ENCODE data around the gene ANGPTL3. TPM values are rescaled to one million over a fixed set of nuclear protein-coding genes. Genes with fewer than 3 reads are reported as not detected.

The ANGPTL3 gene
- total and polyA plus RNA-seq, 2 of the 8 experiments (the other 6 are each of a cell fraction or from before 2014, with no cell fraction given) = not detected

- H3K4me1 ChIP-seq (replicated peaks in 1 of 4; ENCODE audit: control insufficient read depth in 3 of 4, insufficient read depth in 4 of 4, low read length in 3 of 4) = no peaks in the 10 kb centered on the region
- POLR2A ChIA-PET (ENCODE audit: partially characterized antibody) = no interaction called here
- no peak for FAIRE-seq
- no peak overlapping the region for H3K4ac ChIP-seq (replicated peaks; ENCODE audit: insufficient read length, low read depth, low read length)
- no peak overlapping the region for H2AFZ ChIP-seq (ENCODE audit: low read length)
- no peak overlapping the region for H4K8ac ChIP-seq (ENCODE audit: extremely low read depth, insufficient read depth, low read length)
- no peak overlapping the region for H3K4me2 ChIP-seq (ENCODE audit: insufficient read depth in 1 of 2, low read depth in 2 of 2, low read length in 2 of 2)
- no peak overlapping the region for H2BK120ac ChIP-seq (replicated peaks; ENCODE audit: low read depth, low read length)
- H4K20me1 ChIP-seq (replicated peaks in 1 of 2; ENCODE audit: control insufficient read depth in 1 of 2, insufficient read depth in 2 of 2, low read length in 2 of 2) = no peaks in the 10 kb centered on the region
- no peaks in the 10 kb centered on the region for H3K9me3 ChIP-seq (ENCODE audit: insufficient read depth in 2 of 2, low read depth in 1 of 2, low read length in 1 of 2)
- H3K27ac ChIP-seq (ENCODE audit: low read depth, low read length) = no peak overlapping the region
- H4K5ac ChIP-seq (ENCODE audit: insufficient read length, low read depth, low read length) = no peak overlapping the region
- 92% methylated on average over 3 of the region's 3 CpGs; no CpG with 5 or more reads in 1 of the 2 experiments for WGBS, 2 experiments (ENCODE audit: extremely low coverage in 1 of 2, insufficient coverage in 1 of 2, insufficient read length in 1 of 2, insufficient replicate concordance in 2 of 2, low coverage in 1 of 2, low lambda C conversion rate in 2 of 2, missing lambda C conversion rate in 1 of 2)
- no peak overlapping the region for H3K56ac ChIP-seq (replicated peaks; ENCODE audit: insufficient read length, low read depth, low read length)
- H2BK20ac ChIP-seq (ENCODE audit: low read length) = no peak overlapping the region
- no peaks in the 10 kb centered on the region for H3K79me2 ChIP-seq (ENCODE audit: control insufficient read depth in 1 of 2, insufficient read depth in 2 of 2, low read length in 2 of 2)
- H3K36me3 ChIP-seq (ENCODE audit: control insufficient read depth in 2 of 4, insufficient read depth in 4 of 4, low read length in 3 of 4) = no peaks in the 10 kb centered on the region
- no peaks in the 10 kb centered on the region for H3K23me2 ChIP-seq (ENCODE audit: low read depth, low read length)
- H3K4me3 ChIP-seq (ENCODE audit: extremely low read depth in 1 of 4, insufficient read depth in 2 of 4, low read depth in 3 of 4, low read length in 4 of 4) = no peak overlapping the region
- no peak overlapping the region for H3K18ac ChIP-seq (ENCODE audit: extremely low read depth, low read length)
- H4K91ac ChIP-seq (replicated peaks; ENCODE audit: insufficient read length, low read length) = no peak overlapping the region
- no peak overlapping the region for H3K23ac ChIP-seq (ENCODE audit: insufficient read length)
- H2BK12ac ChIP-seq (ENCODE audit: low read depth, low read length) = no peak overlapping the region
- TF ChIP-seq SP2 (IDR thresholded peaks at IDR 0.05; ENCODE audit: low read length) (no peak), TBP (IDR thresholded peaks at IDR 0.05; ENCODE audit: low read depth, low read length) (no peak), MAX (IDR thresholded peaks at IDR 0.05) (no peak), SP4 (IDR thresholded peaks at IDR 0.05; ENCODE audit: low read length) (no peak), CTCF (IDR thresholded peaks at IDR 0.05; ENCODE audit: control extremely low read depth in 1 of 3, insufficient read depth in 1 of 3, low read depth in 1 of 3, low read length in 3 of 3) (no peak), EP300 (IDR thresholded peaks at IDR 0.05; ENCODE audit: borderline replicate concordance in 1 of 2, low read depth in 2 of 2, low read length in 2 of 2) (no peak), RNF2 (IDR thresholded peaks at IDR 0.05; ENCODE audit: borderline replicate concordance, low read depth, low read length, missing control alignments, poor library complexity, severe bottlenecking) (no peak), HDAC2 (IDR thresholded peaks at IDR 0.05; ENCODE audit: borderline replicate concordance in 1 of 2, low read depth in 2 of 2, low read length in 2 of 2) (no peak)
- no peaks in the 10 kb centered on the region for H3K79me1 ChIP-seq (ENCODE audit: low read depth, low read length)
- no peak overlapping the region for H3K9ac ChIP-seq (replicated peaks in 1 of 4; ENCODE audit: extremely low read depth in 1 of 4, low read depth in 3 of 4, low read length in 3 of 4)
- CTCF ChIA-PET (ENCODE audit: partially characterized antibody) = interaction anchor here (1.5 kb wide), 1 partner anchor 65 kb away, joined by 3 read pairs; no protein-coding TSS in a partner anchor
- H3K14ac ChIP-seq (ENCODE audit: insufficient read length) = no peak overlapping the region
- no peak overlapping the region for H2AK5ac ChIP-seq (ENCODE audit: low read depth, low read length)
- DNase-seq (ENCODE audit: low read depth in 1 of 2, low spot score in 2 of 2) = no peak
- H3K27me3 ChIP-seq (replicated peaks in 1 of 4; ENCODE audit: control insufficient read depth in 3 of 4, extremely low read depth in 1 of 4, insufficient read depth in 3 of 4, low read length in 3 of 4) = no peaks in the 10 kb centered on the region
- no peak overlapping the region for H2BK5ac ChIP-seq (ENCODE audit: low read depth, low read length)
- no peak overlapping the region for H2BK15ac ChIP-seq (ENCODE audit: low read length)
These were observed 1.7 kb upstream of the ANGPTL3 start for GRCh38 chr1:62595647-62596046.

All from H1 (cell line).